Measurements from ENCODE around the gene CFAP57.

DNA sequence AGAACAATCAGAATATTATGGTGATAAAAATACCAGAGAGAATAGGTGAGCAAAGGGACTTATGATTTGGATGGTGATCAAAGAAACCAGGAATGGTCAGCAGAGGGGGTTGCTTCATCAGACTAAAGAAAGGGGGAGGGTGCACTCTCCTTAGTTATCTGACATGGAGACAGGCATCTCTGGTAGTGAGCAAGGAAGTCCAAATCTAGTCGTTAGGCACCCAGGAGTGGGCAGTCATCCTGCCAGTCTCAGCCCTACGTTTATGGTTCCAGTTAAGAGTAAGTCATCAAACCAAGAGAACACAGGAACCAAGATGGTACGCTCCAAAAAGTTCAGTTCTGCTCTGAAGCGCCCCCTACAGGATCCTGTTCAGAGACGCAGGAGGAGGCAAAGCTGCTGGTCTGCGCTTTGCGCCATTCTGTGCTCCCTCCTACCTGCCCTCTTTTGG lies 28.7 kb upstream of the CFAP57 start:
- no peak for TF ChIP-seq SUZ12 (IDR thresholded peaks at IDR 0.05; ENCODE audit: extremely low read depth, insufficient read depth, insufficient read length)
- TF ChIP-seq ZNF274 (IDR thresholded peaks at IDR 0.05; ENCODE audit: low read depth, low read length) = no peak
- no peak for TF ChIP-seq YY1 (IDR thresholded peaks at IDR 0.05; ENCODE audit: insufficient read depth, insufficient read length)
